Measurements from ENCODE around the gene RCAN3. TPM values are rescaled to one million over a fixed set of nuclear protein-coding genes. Genes with fewer than 3 reads are reported as not detected.

Gene RCAN3
- total and polyA plus RNA-seq, 2 of the 13 experiments (the other 11 are each of a cell fraction or from before 2014, with no cell fraction given), result 12.2 to 13.3 TPM

DNA sequence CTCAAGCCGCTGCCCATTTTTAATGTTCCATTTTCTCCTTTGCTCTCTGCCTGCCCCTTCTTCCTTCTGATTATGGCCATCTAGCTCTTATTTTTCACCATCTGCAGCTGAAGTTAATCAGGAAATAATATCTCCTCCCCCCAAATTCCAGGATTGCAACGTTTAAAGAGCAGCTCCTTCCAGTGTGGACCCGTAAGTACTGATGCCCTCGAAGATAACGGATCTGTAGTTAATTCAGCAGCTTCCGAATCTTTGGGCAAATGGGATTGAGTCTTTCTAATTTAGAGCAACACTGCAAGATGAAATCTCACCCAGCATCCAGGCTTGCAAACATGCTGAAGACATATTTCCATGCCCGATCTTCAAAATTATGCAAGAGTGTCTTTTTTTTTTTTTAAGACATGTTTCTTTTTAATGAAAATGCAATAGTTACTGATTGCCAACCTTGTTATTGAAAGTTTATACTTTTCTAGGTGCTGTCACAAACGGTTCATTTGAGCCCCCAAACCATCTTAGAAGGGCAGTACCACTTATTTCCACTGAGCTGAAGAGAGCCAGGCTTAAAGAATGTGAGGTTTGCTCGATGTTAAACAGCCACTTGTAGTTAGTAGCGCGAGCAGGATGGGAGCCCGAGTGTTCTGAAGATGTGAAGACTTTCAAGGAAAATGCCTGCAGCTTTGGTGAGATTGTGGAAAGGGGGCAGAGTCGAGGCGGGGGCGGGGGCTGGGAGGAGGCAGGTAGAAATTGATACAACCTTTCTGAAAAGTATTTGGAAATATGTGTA is 10.9 kb upstream of the RCAN3 start:
- no peaks in the 10 kb centered on the region for H3K79me2 ChIP-seq (ENCODE audit: insufficient read depth, low read length)
- H2AFZ ChIP-seq (ENCODE audit: low read length), result no peak overlapping the region
- H3K27ac ChIP-seq (ENCODE audit: extremely low read length, insufficient read depth, low read length), result no peak overlapping the region
- 16% methylated on average over 15 of the region's 15 CpGs for WGBS (ENCODE audit: low lambda C conversion rate)
- H4K20me1 ChIP-seq (ENCODE audit: insufficient read depth, low read length), result no peaks in the 10 kb centered on the region
- FAIRE-seq (no peak), ATAC-seq (peak; percentile 81), DNase-seq (ENCODE audit: low spot score) (no peak)
- H3K27me3 ChIP-seq (ENCODE audit: control insufficient read depth in 1 of 2, insufficient read depth in 2 of 2, low read length in 2 of 2), result no peaks in the 10 kb centered on the region
- no peak overlapping the region for H3K4me2 ChIP-seq (ENCODE audit: low read depth, low read length)
- CTCF ChIA-PET (ENCODE audit: low intra/inter-chr PET ratio, low total read pairs), result no interaction called here
- H3K4me1 ChIP-seq (ENCODE audit: insufficient read depth, low read length), result peaks cover 38% of the 10 kb centered on the region
- H3K36me3 ChIP-seq (replicated peaks in 1 of 2; ENCODE audit: control insufficient read depth in 1 of 2, insufficient read depth in 2 of 2, low read length in 2 of 2), result no peaks in the 10 kb centered on the region
- H3K9me3 ChIP-seq (ENCODE audit: low read length), result no peaks in the 10 kb centered on the region
- POLR2A ChIA-PET, result interaction anchor here (0.9 kb wide), 1 partner anchor 10 kb away, joined by 5 read pairs; the partner anchor contains the start of gene RCAN3
- no peak for TF ChIP-seq KDM5A (IDR thresholded peaks at IDR 0.05; ENCODE audit: borderline replicate concordance, low read length)
- TF ChIP-seq, protein P1, sequence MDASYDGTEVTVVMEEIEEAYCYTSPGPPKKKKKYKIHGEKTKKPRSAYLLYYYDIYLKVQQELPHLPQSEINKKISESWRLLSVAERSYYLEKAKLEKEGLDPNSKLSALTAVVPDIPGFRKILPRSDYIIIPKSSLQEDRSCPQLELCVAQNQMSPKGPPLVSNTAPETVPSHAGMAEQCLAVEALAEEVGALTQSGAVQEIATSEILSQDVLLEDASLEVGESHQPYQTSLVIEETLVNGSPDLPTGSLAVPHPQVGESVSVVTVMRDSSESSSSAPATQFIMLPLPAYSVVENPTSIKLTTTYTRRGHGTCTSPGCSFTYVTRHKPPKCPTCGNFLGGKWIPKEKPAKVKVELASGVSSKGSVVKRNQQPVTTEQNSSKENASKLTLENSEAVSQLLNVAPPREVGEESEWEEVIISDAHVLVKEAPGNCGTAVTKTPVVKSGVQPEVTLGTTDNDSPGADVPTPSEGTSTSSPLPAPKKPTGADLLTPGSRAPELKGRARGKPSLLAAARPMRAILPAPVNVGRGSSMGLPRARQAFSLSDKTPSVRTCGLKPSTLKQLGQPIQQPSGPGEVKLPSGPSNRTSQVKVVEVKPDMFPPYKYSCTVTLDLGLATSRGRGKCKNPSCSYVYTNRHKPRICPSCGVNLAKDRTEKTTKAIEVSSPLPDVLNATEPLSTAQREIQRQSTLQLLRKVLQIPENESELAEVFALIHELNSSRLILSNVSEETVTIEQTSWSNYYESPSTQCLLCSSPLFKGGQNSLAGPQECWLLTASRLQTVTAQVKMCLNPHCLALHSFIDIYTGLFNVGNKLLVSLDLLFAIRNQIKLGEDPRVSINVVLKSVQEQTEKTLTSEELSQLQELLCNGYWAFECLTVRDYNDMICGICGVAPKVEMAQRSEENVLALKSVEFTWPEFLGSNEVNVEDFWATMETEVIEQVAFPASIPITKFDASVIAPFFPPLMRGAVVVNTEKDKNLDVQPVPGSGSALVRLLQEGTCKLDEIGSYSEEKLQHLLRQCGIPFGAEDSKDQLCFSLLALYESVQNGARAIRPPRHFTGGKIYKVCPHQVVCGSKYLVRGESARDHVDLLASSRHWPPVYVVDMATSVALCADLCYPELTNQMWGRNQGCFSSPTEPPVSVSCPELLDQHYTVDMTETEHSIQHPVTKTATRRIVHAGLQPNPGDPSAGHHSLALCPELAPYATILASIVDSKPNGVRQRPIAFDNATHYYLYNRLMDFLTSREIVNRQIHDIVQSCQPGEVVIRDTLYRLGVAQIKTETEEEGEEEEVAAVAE (CRISPR knock-in tag; IDR thresholded peaks at IDR 0.05; ENCODE audit: borderline replicate concordance), result no peak
- TF ChIP-seq, protein P2, sequence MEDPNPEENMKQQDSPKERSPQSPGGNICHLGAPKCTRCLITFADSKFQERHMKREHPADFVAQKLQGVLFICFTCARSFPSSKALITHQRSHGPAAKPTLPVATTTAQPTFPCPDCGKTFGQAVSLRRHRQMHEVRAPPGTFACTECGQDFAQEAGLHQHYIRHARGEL (CRISPR knock-in tag; IDR thresholded peaks at IDR 0.05), result no peak
- TF ChIP-seq SOX13 (IDR thresholded peaks at IDR 0.05), result no peak
- TF ChIP-seq SOX13 (CRISPR knock-in tag; conservative IDR thresholded peaks at IDR 0.05 in 1 of 2, IDR thresholded peaks at IDR 0.05 in 1 of 2), result no peak
- no peak for TF ChIP-seq MAFG (CRISPR knock-in tag; IDR thresholded peaks at IDR 0.05)
- no peak for TF ChIP-seq SOX5 (CRISPR knock-in tag; IDR thresholded peaks at IDR 0.05; ENCODE audit: borderline replicate concordance)
- TF ChIP-seq ATF7 (IDR thresholded peaks at IDR 0.05), result no peak
- no peak for TF ChIP-seq ATF7 (CRISPR knock-in tag; IDR thresholded peaks at IDR 0.05)
- no peak for TF ChIP-seq HOXA9 (CRISPR knock-in tag; IDR thresholded peaks at IDR 0.05; ENCODE audit: borderline replicate concordance)
- intact Hi-C loops (cut with micrococcal nuclease; ENCODE audit: unreplicated experiment), result no loop called here
- in situ Hi-C loops (cut with HindIII; ENCODE audit: extremely low pct_ligation_motif_present, low pct_unique_long_range_greater_than_20kb), result no loop called here
- no peak overlapping the region for H3K9ac ChIP-seq (ENCODE audit: insufficient read depth, low read depth, low read length)
- BruUV-seq (replicated peaks), result no TSS peak
- H3K4me3 ChIP-seq (replicated peaks in 1 of 3; ENCODE audit: insufficient read depth in 1 of 3, low read depth in 2 of 3, low read length in 3 of 3), result no peak overlapping the region

All from HepG2 (cell line).